IMR-90 (cell line): Measurements from ENCODE around the gene LPIN1. TPM values are rescaled to one million over a fixed set of nuclear protein-coding genes. Genes with fewer than 3 reads are reported as not detected.
"Not testable (repeated sequence)": the region's sequence is repeated elsewhere in the genome, so short reads cannot be mapped to it uniquely, and the experiment has no call there.

Experiments used
- ATAC-seq: fragments of 200-7000 bp; cut with Tn5 transposase; 2 replicates; pipeline ENCODE4 v1.9.1; 2020; ENCODE audit warnings: low read depth, mild to moderate bottlenecking, moderate library complexity
- BruUV-seq: library from RNA; stranded (reverse); fragments of 400-500 nt; replicated peaks from 2 replicates; lab custom pipeline; 2021; lab: Mats Ljungman, UMichigan
- CTCF ChIA-PET: fragments of 300-600 bp; formaldehyde crosslinking; extraction: SDS; loops from one replicate; lab custom pipeline; 2021; ENCODE audit warnings: antibody characterized with exemption; lab: Yijun Ruan, JAX
- POLR2A ChIA-PET: fragments of 300-600 bp; sonication (Branson Sonifier 250); formaldehyde crosslinking; loops from one replicate; lab custom pipeline; 2022; ENCODE audit warnings: antibody characterized with exemption; ENCODE audit not compliant: unreplicated experiment; lab: Charles Lee
- DNase-seq: peaks from one replicate; pipeline ENCODE4 v3.0.0; 2013
- H2AFZ ChIP-seq: replicated peaks from 2 replicates; pipeline ENCODE3; 2013; ENCODE audit warnings: low read length, mild to moderate bottlenecking; ENCODE audit not compliant: poor library complexity
- H2AK5ac ChIP-seq: 2 replicates; pipeline ENCODE4 v1.6.1; 2013; ENCODE audit warnings: low read depth, low read length, inconsistent platforms
- H2AK9ac ChIP-seq: replicated peaks from 2 replicates; pipeline ENCODE3; 2013; ENCODE audit warnings: mild to moderate bottlenecking, low read depth, low read length, moderate library complexity; ENCODE audit not compliant: poor library complexity
- H2BK120ac ChIP-seq: 2 replicates; pipeline ENCODE4 v1.6.1; 2013; ENCODE audit warnings: low read depth, low read length, inconsistent platforms
- H2BK15ac ChIP-seq: 3 replicates; pipeline ENCODE4 v1.6.1; 2013; ENCODE audit warnings: low read depth, low read length, inconsistent platforms
- H2BK20ac ChIP-seq: 2 replicates; pipeline ENCODE4 v1.6.1; 2013; ENCODE audit warnings: low read depth, mild to moderate bottlenecking, inconsistent platforms, low read length, moderate library complexity
- H2BK5ac ChIP-seq: 2 replicates; pipeline ENCODE4 v1.6.1; 2013; ENCODE audit warnings: mild to moderate bottlenecking, low read depth, low read length, inconsistent platforms; ENCODE audit not compliant: poor library complexity, severe bottlenecking
- H3K14ac ChIP-seq: replicated peaks from 2 replicates; pipeline ENCODE4 v1.6.1; 2013; ENCODE audit warnings: low read depth, low read length, inconsistent platforms
- H3K18ac ChIP-seq: 2 replicates; pipeline ENCODE4 v1.6.1; 2013; ENCODE audit warnings: low read depth, low read length, control low read depth
- H3K23ac ChIP-seq: 2 replicates; pipeline ENCODE4 v1.6.1; 2013; ENCODE audit warnings: low read depth, low read length, inconsistent platforms
- H3K27ac ChIP-seq: 2 replicates; pipeline ENCODE4 v1.5.1; 2013; ENCODE audit warnings: mild to moderate bottlenecking, control low read depth, low read length; ENCODE audit not compliant: insufficient read depth
- H3K27me3 ChIP-seq: 2 replicates; pipeline ENCODE4 v1.6.1; 2013; ENCODE audit warnings: low read length; ENCODE audit not compliant: control insufficient read depth, insufficient read depth
- H3K36me3 ChIP-seq: 2 replicates; pipeline ENCODE4 v1.6.1; 2013; ENCODE audit warnings: low read length, mixed read lengths; ENCODE audit not compliant: control insufficient read depth, insufficient read depth
- H3K4ac ChIP-seq: 2 replicates; pipeline ENCODE4 v1.6.1; 2013; ENCODE audit warnings: low read depth, low read length, inconsistent platforms
- H3K4me1 ChIP-seq: 2 replicates; pipeline ENCODE4 v1.6.1; 2013; ENCODE audit warnings: low read length, mixed read lengths; ENCODE audit not compliant: control insufficient read depth, insufficient read depth
- H3K4me2 ChIP-seq: 2 replicates; pipeline ENCODE4 v1.6.1; 2013; ENCODE audit warnings: low read depth, mild to moderate bottlenecking, control low read depth, low read length, moderate library complexity
- H3K4me3 ChIP-seq: 2 replicates; pipeline ENCODE4 v1.5.1; 2013; ENCODE audit warnings: low read depth, mild to moderate bottlenecking, control low read depth, low read length, moderate library complexity; ENCODE audit not compliant: insufficient read depth
- H3K56ac ChIP-seq: 2 replicates; pipeline ENCODE4 v1.6.1; 2013; ENCODE audit warnings: low read length, inconsistent platforms; ENCODE audit not compliant: insufficient read depth; ENCODE audit errors: extremely low read depth
- H3K79me1 ChIP-seq, 2 experiments: 2 replicates each; pipeline ENCODE4 v1.6.1; 2013; ENCODE audit warnings: low read length in 2 of 2, inconsistent platforms in 1 of 2, low read depth in 1 of 2
- H3K9ac ChIP-seq: 2 replicates; pipeline ENCODE4 v1.6.1; 2013; ENCODE audit warnings: low read depth, low read length, control low read depth
- H3K9me1 ChIP-seq: 2 replicates; pipeline ENCODE4 v1.6.1; 2013; ENCODE audit warnings: low read length, inconsistent platforms; ENCODE audit not compliant: insufficient read depth
- H3K9me3 ChIP-seq: 2 replicates; pipeline ENCODE4 v1.6.1; 2013; ENCODE audit warnings: low read length; ENCODE audit not compliant: control insufficient read depth, insufficient read depth
- H4K20me1 ChIP-seq: 2 replicates; pipeline ENCODE4 v1.6.1; 2013; ENCODE audit warnings: low read length, inconsistent platforms; ENCODE audit not compliant: insufficient read depth
- H4K5ac ChIP-seq: 2 replicates; pipeline ENCODE4 v1.6.1; 2013; ENCODE audit warnings: mild to moderate bottlenecking, low read depth, low read length, control low read depth
- H4K8ac ChIP-seq, 2 experiments: 2 replicates each; pipeline ENCODE4 v1.6.1; 2013; ENCODE audit warnings: low read depth in 2 of 2, low read length in 2 of 2, control low read depth in 1 of 2, inconsistent platforms in 1 of 2
- H4K91ac ChIP-seq: 2 replicates; pipeline ENCODE4 v1.6.1; 2013; ENCODE audit warnings: low read depth, low read length, inconsistent platforms; ENCODE audit not compliant: insufficient read depth
- WGBS, 2 experiments: methylation state at CpG; one replicate each; pipeline versions ENCODE4 v1.1.5 to v1.1.7; 2013; ENCODE audit warnings: missing lambda C conversion rate in 2 of 2; ENCODE audit not compliant: insufficient read length in 1 of 2; ENCODE audit errors: extremely low coverage in 2 of 2; 5-methylcytosine and 5-hydroxymethylcytosine counted together
- dilution Hi-C: fragments of 300-500 bp; cut with HindIII; formaldehyde crosslinking; loops from one replicate; pipeline ENCODE4 v1.14.3; 2018; ENCODE audit warnings: low sequenced_read_pairs; ENCODE audit not compliant: unreplicated experiment
- in situ Hi-C: fragments of 300-500 bp; cut with MboI; formaldehyde crosslinking; loops from 3 replicates; pipeline ENCODE4 v1.14.3; 2019; ENCODE audit warnings: low sequenced_read_pairs, inconsistent platforms, mixed read lengths
- intact Hi-C: fragments of 100-400 bp; cut with micrococcal nuclease; formaldehyde crosslinking; loops from 2 replicates; pipeline ENCODE4 v1.10.0; 2022
- polyA plus RNA-seq, 3 experiments: library from polyadenylated mRNA; depleted of rRNA; stranded (reverse); fragments of >200 nt; gene quantifications; 2 replicates each; pipeline ENCODE4 v1.2.3, GENCODE V29; 2012; ENCODE audit warnings: low replicate concordance in 1 of 3
- total RNA-seq: library from RNA; depleted of rRNA; stranded (reverse); fragments of >200 nt; gene quantifications from 2 replicates; pipeline ENCODE4 v1.2.3, GENCODE V29; 2012

The LPIN1 gene
- total and polyA plus RNA-seq, 2 of the 4 experiments (the other 2 are of a cell fraction): 21.3 to 25.1 TPM

- H4K91ac ChIP-seq, H2AK5ac ChIP-seq, in situ Hi-C loops, BruUV-seq, H3K9me1 ChIP-seq, H3K9ac ChIP-seq, H3K4me2 ChIP-seq, H3K18ac ChIP-seq, H3K27ac ChIP-seq, H3K56ac ChIP-seq, H3K23ac ChIP-seq, POLR2A ChIA-PET, dilution Hi-C loops, H3K27me3 ChIP-seq, H4K8ac ChIP-seq, H3K79me1 ChIP-seq, H3K14ac ChIP-seq, H3K4ac ChIP-seq, DNase-seq, H4K5ac ChIP-seq, H3K9me3 ChIP-seq, ATAC-seq, H2AK9ac ChIP-seq, H2BK120ac ChIP-seq, H2AFZ ChIP-seq, H2BK5ac ChIP-seq, H2BK15ac ChIP-seq, CTCF ChIA-PET, H3K4me3 ChIP-seq, H4K20me1 ChIP-seq, H2BK20ac ChIP-seq, intact Hi-C loops: not testable (repeated sequence)
- Histone ChIP-seq H3K4me1 (peaks cover 11% of the 10 kb centered on the region), H3K36me3 (peaks cover 24% of the 10 kb centered on the region)
- no CpG with 5 or more reads among the region's 3 CpGs for WGBS, 2 experiments
Measured at GRCh38 chr2:11816935-11817334, 70.5 kb downstream of the LPIN1 start.
